HCT116 (cell line): ENCODE measurements around the gene TCOF1. TPM values are rescaled to one million over a fixed set of nuclear protein-coding genes. Genes with fewer than 3 reads are reported as not detected.

ENCODE experiments used
- ATAC-seq: fragments of 200-7000 bp; cut with Tn5 transposase; 2 replicates; pipeline ENCODE4 v1.9.1; 2020; ENCODE audit warnings: mild to moderate bottlenecking, moderate library complexity
- BruUV-seq: library from RNA; stranded (reverse); fragments of 400-500 nt; replicated peaks from 2 replicates; lab custom pipeline; 2021; lab: Mats Ljungman, UMichigan
- CTCF ChIA-PET: fragments of 300-600 bp; sonication (Branson Sonifier 250); formaldehyde crosslinking; loops from one replicate; lab custom pipeline; 2021; ENCODE audit warnings: antibody characterized with exemption; lab: Charles Lee
- POLR2A ChIA-PET: fragments of 300-600, 350-600 bp; sonication (Branson Sonifier 250); formaldehyde crosslinking; loops from one replicate; lab custom pipeline; 2021; ENCODE audit warnings: antibody characterized with exemption; lab: Charles Lee
- RAD21 ChIA-PET, 2 experiments: fragments of 300-600 bp; sonication (Branson Sonifier 250); formaldehyde crosslinking; loops; one replicate each; lab custom pipeline; 2023; ENCODE audit warnings: low total read pairs in 2 of 2; ENCODE audit not compliant: uncharacterized antibody in 2 of 2, unreplicated experiment in 2 of 2, low non-redundant PET in 1 of 2; lab: Charles Lee
- DNase-seq: peaks from one replicate; pipeline ENCODE4 v3.0.0-alpha.2; 2010; ENCODE audit warnings: low read depth, low spot score
- H2AFZ ChIP-seq: fragments of 200-600 bp; shearing (Covaris generic), sonication (generic); 2 replicates; pipeline ENCODE4 v1.6.1; 2017; ENCODE audit warnings: low read depth, mixed run types, mixed read lengths, antibody characterized with exemption, low read length; ENCODE audit not compliant: poor library complexity, severe bottlenecking
- H3K27ac ChIP-seq: 2 replicates; pipeline ENCODE4 v1.5.1; 2012; ENCODE audit warnings: low read depth, low read length
- H3K27me3 ChIP-seq: fragments of 200-600 bp; sonication (generic); 2 replicates; pipeline ENCODE4 v1.6.1; 2016; ENCODE audit warnings: mixed run types, low read length, mixed read lengths; ENCODE audit not compliant: insufficient read depth
- H3K36me3 ChIP-seq, 2 experiments: fragments of 200-500 bp in 1 of 2; fragments of 200-600 bp in 1 of 2; sonication (Bioruptor generic) in 1 of 2; sonication (generic) in 1 of 2; 2 replicates each; pipeline versions ENCODE4 v1.5.1 to v1.6.1; 2014 to 2016; ENCODE audit warnings: low read length in 2 of 2, inconsistent platforms in 1 of 2, mixed read lengths in 1 of 2, mixed run types in 1 of 2; ENCODE audit not compliant: insufficient read depth in 2 of 2, control insufficient read depth in 1 of 2
- H3K4me1 ChIP-seq, 2 experiments: fragments of 200-600 bp in 1 of 2; sonication (generic) in 1 of 2; 2 replicates each; pipeline versions ENCODE4 v1.5.1 to v1.6.1; 2012 to 2017; ENCODE audit warnings: low read length in 2 of 2, inconsistent platforms in 1 of 2, mild to moderate bottlenecking in 1 of 2, mixed read lengths in 1 of 2, mixed run types in 1 of 2, moderate library complexity in 1 of 2; ENCODE audit not compliant: insufficient read depth in 2 of 2, control insufficient read depth in 1 of 2
- H3K4me2 ChIP-seq: fragments of 200-600 bp; sonication (generic); 2 replicates; pipeline ENCODE4 v1.6.1; 2017; ENCODE audit warnings: mixed run types, low read length, mixed read lengths
- H3K4me3 ChIP-seq, 2 experiments: fragments of 200-600 bp in 1 of 2; sonication (generic) in 1 of 2; replicated peaks in 1 of 2; 2 replicates each; pipeline ENCODE4 v1.5.1; 2011 to 2016; ENCODE audit warnings: low read length in 2 of 2, control low read depth in 1 of 2, low read depth in 1 of 2, mild to moderate bottlenecking in 1 of 2, mixed read lengths in 1 of 2, mixed run types in 1 of 2
- H3K79me2 ChIP-seq: fragments of 200-600 bp; sonication (generic); 2 replicates; pipeline ENCODE4 v1.6.1; 2017; ENCODE audit warnings: mild to moderate bottlenecking, mixed run types, low read length, moderate library complexity, mixed read lengths; ENCODE audit not compliant: insufficient read depth
- H3K9ac ChIP-seq: fragments of 200-600 bp; sonication (generic); 2 replicates; pipeline ENCODE4 v1.6.1; 2016; ENCODE audit warnings: low read length, mixed read lengths
- H3K9me2 ChIP-seq: fragments of 200-600 bp; sonication (generic), shearing (Covaris generic); 2 replicates; pipeline ENCODE4 v1.6.1; 2017; ENCODE audit warnings: mixed run types, mild to moderate bottlenecking, moderate library complexity; ENCODE audit not compliant: insufficient read depth
- H3K9me3 ChIP-seq, 2 experiments: fragments of 200-500 bp in 1 of 2; fragments of 200-600 bp in 1 of 2; sonication (Bioruptor generic) in 1 of 2; sonication (generic) in 1 of 2; 2 replicates each; pipeline ENCODE4 v1.6.1; 2014 to 2017; ENCODE audit warnings: low read length in 2 of 2, mixed read lengths in 2 of 2, inconsistent platforms in 1 of 2, low read depth in 1 of 2, mild to moderate bottlenecking in 1 of 2, mixed run types in 1 of 2, moderate library complexity in 1 of 2; ENCODE audit not compliant: control insufficient read depth in 1 of 2, insufficient read depth in 1 of 2
- H4K20me1 ChIP-seq: fragments of 200-600 bp; sonication (generic), shearing (Covaris generic); 2 replicates; pipeline ENCODE4 v1.6.1; 2017; ENCODE audit warnings: mixed run types, mild to moderate bottlenecking, moderate library complexity; ENCODE audit not compliant: insufficient read depth
- ATF3 ChIP-seq: IDR thresholded peaks from 2 replicates; pipeline ENCODE4 v1.6.1; 2012
- CBX3 ChIP-seq: IDR thresholded peaks from 2 replicates; pipeline ENCODE4 v1.6.1; 2012; ENCODE audit warnings: low read depth
- JUND ChIP-seq: IDR thresholded peaks from 2 replicates; pipeline ENCODE4 v1.6.1; 2012
- MAX ChIP-seq: IDR thresholded peaks from 2 replicates; pipeline ENCODE4 v1.6.1; 2012
- SP1 ChIP-seq: IDR thresholded peaks from 2 replicates; pipeline ENCODE4 v1.6.1; 2012; ENCODE audit warnings: low read depth
- intact Hi-C: fragments of 100-400 bp; cut with micrococcal nuclease; formaldehyde crosslinking; loops from 2 replicates; pipeline ENCODE4 v1.10.0; 2022
- total RNA-seq: library from RNA; stranded (reverse); gene quantifications from one replicate; pipeline ENCODE4 v1.2.1, GENCODE V29; 2021; ENCODE audit not compliant: unreplicated experiment

TCOF1 gene
- total RNA-seq, 1 experiment from 2014 or later = 94.7 TPM

- H3K9me2 ChIP-seq = no peaks in the 10 kb centered on the region
- H2AFZ ChIP-seq = no peak overlapping the region
- H3K9me3 ChIP-seq = no peaks in the 10 kb centered on the region
- no TSS peak for BruUV-seq
- H3K9ac ChIP-seq = no peak overlapping the region
- no peak for ATAC-seq
- no peaks in the 10 kb centered on the region for H4K20me1 ChIP-seq
- peaks cover 10 to 31% of the 10 kb centered on the region in 2 experiments; a peak in 3 of 4 replicates for H3K4me1 ChIP-seq
- RAD21 ChIA-PET = no interaction called here
- CTCF ChIA-PET = no interaction called here
- H3K36me3 ChIP-seq = peaks cover 0 to under 1% of the 10 kb centered on the region in 2 experiments; a peak in 1 of 4 replicates
- intact Hi-C loops = no loop called here
- H3K27ac ChIP-seq = no peak overlapping the region
- H3K4me2 ChIP-seq = no peak overlapping the region
- H3K4me3 ChIP-seq = no peak overlapping the region
- no peak for TF ChIP-seq ATF3
- no peak for TF ChIP-seq MAX
- TF ChIP-seq CBX3 = no peak
- DNase-seq = no peak
- no peaks in the 10 kb centered on the region for H3K79me2 ChIP-seq
- no peaks in the 10 kb centered on the region for H3K27me3 ChIP-seq
- POLR2A ChIA-PET = no interaction called here
Measured at GRCh38 chr5:150408231-150408943, 50.9 kb downstream of the TCOF1 start.

DNA sequence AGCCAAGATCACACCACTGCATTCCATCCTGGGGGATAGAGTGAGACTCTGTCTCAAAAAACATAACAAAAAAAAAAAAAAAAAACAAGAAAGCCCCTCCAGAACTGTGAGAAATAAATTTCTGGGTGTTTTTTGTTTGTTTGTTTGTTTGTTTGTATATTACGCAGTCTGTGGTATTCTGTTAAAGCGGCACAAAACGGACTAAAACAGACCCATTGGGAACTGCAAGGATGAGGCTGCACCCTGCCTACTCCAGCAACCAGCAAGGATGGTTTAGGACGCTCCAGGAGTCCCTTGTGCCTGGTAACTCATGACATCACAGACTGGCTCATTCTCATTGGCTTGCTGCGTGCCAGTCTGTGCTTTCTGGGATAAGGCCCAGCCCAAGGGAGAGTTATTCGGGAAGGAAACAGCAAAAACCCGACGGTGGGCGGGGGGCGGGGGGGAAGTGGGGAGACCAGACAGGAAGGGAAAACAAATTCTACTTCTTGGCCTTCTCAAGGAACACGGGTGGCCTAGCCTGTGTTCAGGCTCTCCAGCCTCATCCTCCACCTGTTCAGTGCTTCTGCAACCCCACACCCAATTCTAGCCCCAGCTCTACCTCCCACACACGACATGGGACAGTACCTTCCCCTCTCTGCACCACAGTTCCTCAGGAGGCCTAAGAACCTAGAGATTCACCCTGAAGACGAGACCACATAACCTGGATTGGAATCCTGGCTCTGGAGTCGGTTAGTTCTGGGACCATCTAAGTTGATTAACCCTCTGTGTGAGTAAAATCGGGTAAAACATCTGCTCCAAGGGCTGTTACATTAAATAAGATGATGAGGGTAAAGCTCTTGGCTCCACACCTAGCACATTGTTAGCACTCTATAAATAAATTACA is 52.4 kb downstream of the TCOF1 start:
- H3K36me3 ChIP-seq = no peaks in the 10 kb centered on the region
- H3K79me2 ChIP-seq = no peaks in the 10 kb centered on the region
- ChIA-PET POLR2A (no interaction called here), CTCF (interaction anchor here (1.0 to 1.6 kb wide), 3 partner anchors 11 to 24 kb away, joined by 4 to 6 read pairs (median 4); no protein-coding TSS in a partner anchor), RAD21 (no interaction called here)
- H3K27me3 ChIP-seq = no peaks in the 10 kb centered on the region
- TF ChIP-seq SP1 (peak; percentile 45; the same call in 1 of the 2 replicates), JUND (no peak)
- no peaks in the 10 kb centered on the region for H3K9me2 ChIP-seq
- no peaks in the 10 kb centered on the region for H4K20me1 ChIP-seq
- H3K9ac ChIP-seq = peak overlapping the region; percentile 35
- H3K4me3 ChIP-seq = peak overlapping the region; percentile 15 to 19; a peak in 2 of 4 replicates
- ATAC-seq = peak; percentile 99
- no TSS peak for BruUV-seq
- H3K4me2 ChIP-seq = peak overlapping the region; percentile 66
- intact Hi-C loops = no loop called here
- H3K9me3 ChIP-seq = no peaks in the 10 kb centered on the region
- peaks cover 10 to 31% of the 10 kb centered on the region in 2 experiments; a peak in 3 of 4 replicates for H3K4me1 ChIP-seq
- H3K27ac ChIP-seq = no peak overlapping the region
- H2AFZ ChIP-seq = peak overlapping the region; percentile 77
- peak; percentile 81 for DNase-seq
